Measurements from ENCODE around the gene C2CD3. TPM values are rescaled to one million over a fixed set of nuclear protein-coding genes. Genes with fewer than 3 reads are reported as not detected.
A peak's percentile ranks its signal among the peaks of the same experiment; 100 is the strongest.

C2CD3 gene
- total and polyA plus RNA-seq, 9 of the 15 experiments (the other 6 are each of a cell fraction or from before 2014, with no cell fraction given): 4.4 to 20.2 (median 15.4) TPM

GRCh38 chr11:74011360-74012073 is 159.3 kb downstream of the C2CD3 start (continued):
- TF ChIP-seq, protein P1, sequence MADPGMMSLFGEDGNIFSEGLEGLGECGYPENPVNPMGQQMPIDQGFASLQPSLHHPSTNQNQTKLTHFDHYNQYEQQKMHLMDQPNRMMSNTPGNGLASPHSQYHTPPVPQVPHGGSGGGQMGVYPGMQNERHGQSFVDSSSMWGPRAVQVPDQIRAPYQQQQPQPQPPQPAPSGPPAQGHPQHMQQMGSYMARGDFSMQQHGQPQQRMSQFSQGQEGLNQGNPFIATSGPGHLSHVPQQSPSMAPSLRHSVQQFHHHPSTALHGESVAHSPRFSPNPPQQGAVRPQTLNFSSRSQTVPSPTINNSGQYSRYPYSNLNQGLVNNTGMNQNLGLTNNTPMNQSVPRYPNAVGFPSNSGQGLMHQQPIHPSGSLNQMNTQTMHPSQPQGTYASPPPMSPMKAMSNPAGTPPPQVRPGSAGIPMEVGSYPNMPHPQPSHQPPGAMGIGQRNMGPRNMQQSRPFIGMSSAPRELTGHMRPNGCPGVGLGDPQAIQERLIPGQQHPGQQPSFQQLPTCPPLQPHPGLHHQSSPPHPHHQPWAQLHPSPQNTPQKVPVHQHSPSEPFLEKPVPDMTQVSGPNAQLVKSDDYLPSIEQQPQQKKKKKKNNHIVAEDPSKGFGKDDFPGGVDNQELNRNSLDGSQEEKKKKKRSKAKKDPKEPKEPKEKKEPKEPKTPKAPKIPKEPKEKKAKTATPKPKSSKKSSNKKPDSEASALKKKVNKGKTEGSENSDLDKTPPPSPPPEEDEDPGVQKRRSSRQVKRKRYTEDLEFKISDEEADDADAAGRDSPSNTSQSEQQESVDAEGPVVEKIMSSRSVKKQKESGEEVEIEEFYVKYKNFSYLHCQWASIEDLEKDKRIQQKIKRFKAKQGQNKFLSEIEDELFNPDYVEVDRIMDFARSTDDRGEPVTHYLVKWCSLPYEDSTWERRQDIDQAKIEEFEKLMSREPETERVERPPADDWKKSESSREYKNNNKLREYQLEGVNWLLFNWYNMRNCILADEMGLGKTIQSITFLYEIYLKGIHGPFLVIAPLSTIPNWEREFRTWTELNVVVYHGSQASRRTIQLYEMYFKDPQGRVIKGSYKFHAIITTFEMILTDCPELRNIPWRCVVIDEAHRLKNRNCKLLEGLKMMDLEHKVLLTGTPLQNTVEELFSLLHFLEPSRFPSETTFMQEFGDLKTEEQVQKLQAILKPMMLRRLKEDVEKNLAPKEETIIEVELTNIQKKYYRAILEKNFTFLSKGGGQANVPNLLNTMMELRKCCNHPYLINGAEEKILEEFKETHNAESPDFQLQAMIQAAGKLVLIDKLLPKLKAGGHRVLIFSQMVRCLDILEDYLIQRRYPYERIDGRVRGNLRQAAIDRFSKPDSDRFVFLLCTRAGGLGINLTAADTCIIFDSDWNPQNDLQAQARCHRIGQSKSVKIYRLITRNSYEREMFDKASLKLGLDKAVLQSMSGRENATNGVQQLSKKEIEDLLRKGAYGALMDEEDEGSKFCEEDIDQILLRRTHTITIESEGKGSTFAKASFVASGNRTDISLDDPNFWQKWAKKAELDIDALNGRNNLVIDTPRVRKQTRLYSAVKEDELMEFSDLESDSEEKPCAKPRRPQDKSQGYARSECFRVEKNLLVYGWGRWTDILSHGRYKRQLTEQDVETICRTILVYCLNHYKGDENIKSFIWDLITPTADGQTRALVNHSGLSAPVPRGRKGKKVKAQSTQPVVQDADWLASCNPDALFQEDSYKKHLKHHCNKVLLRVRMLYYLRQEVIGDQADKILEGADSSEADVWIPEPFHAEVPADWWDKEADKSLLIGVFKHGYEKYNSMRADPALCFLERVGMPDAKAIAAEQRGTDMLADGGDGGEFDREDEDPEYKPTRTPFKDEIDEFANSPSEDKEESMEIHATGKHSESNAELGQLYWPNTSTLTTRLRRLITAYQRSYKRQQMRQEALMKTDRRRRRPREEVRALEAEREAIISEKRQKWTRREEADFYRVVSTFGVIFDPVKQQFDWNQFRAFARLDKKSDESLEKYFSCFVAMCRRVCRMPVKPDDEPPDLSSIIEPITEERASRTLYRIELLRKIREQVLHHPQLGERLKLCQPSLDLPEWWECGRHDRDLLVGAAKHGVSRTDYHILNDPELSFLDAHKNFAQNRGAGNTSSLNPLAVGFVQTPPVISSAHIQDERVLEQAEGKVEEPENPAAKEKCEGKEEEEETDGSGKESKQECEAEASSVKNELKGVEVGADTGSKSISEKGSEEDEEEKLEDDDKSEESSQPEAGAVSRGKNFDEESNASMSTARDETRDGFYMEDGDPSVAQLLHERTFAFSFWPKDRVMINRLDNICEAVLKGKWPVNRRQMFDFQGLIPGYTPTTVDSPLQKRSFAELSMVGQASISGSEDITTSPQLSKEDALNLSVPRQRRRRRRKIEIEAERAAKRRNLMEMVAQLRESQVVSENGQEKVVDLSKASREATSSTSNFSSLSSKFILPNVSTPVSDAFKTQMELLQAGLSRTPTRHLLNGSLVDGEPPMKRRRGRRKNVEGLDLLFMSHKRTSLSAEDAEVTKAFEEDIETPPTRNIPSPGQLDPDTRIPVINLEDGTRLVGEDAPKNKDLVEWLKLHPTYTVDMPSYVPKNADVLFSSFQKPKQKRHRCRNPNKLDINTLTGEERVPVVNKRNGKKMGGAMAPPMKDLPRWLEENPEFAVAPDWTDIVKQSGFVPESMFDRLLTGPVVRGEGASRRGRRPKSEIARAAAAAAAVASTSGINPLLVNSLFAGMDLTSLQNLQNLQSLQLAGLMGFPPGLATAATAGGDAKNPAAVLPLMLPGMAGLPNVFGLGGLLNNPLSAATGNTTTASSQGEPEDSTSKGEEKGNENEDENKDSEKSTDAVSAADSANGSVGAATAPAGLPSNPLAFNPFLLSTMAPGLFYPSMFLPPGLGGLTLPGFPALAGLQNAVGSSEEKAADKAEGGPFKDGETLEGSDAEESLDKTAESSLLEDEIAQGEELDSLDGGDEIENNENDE (IDR thresholded peaks at IDR 0.05; ENCODE audit: low read depth, low read length): no peak
- TF ChIP-seq GTF2E2 (tag; IDR thresholded peaks at IDR 0.05) (no peak), ZNF41 (CRISPR knock-in tag; conservative IDR thresholded peaks at IDR 0.05) (peak; percentile 75), ZNF764 (CRISPR knock-in tag; IDR thresholded peaks at IDR 0.05; ENCODE audit: low read depth) (no peak), ATF6 (CRISPR knock-in tag; IDR thresholded peaks at IDR 0.05) (peak; percentile 97), PRMT5 (CRISPR knock-in tag; IDR thresholded peaks at IDR 0.05) (no peak), ZNF830 (CRISPR knock-in tag; IDR thresholded peaks at IDR 0.05) (no peak), RBM39 (optimal IDR thresholded peaks at IDR 0.05; ENCODE audit: low read depth, low read length) (peak; percentile 50), ESRRA (IDR thresholded peaks at IDR 0.05; ENCODE audit: borderline replicate concordance, low read depth) (peak; percentile 76), MED1 (CRISPR knock-in tag; IDR thresholded peaks at IDR 0.05; ENCODE audit: borderline replicate concordance) (no peak)
- TF ChIP-seq, protein P2, sequence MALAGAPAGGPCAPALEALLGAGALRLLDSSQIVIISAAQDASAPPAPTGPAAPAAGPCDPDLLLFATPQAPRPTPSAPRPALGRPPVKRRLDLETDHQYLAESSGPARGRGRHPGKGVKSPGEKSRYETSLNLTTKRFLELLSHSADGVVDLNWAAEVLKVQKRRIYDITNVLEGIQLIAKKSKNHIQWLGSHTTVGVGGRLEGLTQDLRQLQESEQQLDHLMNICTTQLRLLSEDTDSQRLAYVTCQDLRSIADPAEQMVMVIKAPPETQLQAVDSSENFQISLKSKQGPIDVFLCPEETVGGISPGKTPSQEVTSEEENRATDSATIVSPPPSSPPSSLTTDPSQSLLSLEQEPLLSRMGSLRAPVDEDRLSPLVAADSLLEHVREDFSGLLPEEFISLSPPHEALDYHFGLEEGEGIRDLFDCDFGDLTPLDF (CRISPR knock-in tag; IDR thresholded peaks at IDR 0.05): no peak
